22Rv1 (cell line): ENCODE data around the gene URAD.

Experiments used
- CTCF ChIP-seq: fragments of 450-650 bp; IDR thresholded peaks from 2 replicates; pipeline ENCODE4 v1.5.1; 2017; ENCODE audit warnings: mild to moderate bottlenecking
- ZFX ChIP-seq: fragments of 450-650 bp; IDR thresholded peaks from 2 replicates; pipeline ENCODE4 v1.6.1; 2017; ENCODE audit warnings: antibody characterized with exemption, borderline replicate concordance

GRCh38 chr13:27967203-27967735 is 21.2 kb downstream of the URAD start:
- TF ChIP-seq CTCF (no peak), ZFX (no peak)
